ENCODE measurements around the gene UBE4B.

DNA sequence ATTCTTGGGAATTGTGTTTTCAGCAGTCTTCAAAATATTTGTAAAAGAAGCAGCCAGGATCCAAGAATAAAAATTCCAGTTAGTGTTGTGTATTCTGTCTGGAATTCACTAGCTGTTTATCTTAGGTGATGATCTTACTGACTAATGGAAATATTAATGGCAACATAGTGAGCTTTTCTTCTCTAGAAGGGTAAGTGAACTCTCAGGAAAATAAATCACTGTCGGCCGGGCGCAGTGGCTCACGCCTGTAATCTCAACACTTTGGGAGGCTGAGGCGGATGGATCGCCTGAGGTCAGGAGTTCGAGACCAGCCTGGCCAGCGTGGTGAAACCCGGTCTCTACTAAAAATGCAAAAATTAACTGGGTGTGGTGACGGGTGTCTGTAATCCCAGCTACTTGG, 90.2 kb downstream of the UBE4B start:
- TF ChIP-seq FOXA1 (IDR thresholded peaks at IDR 0.05) = no peak
- no peak for TF ChIP-seq CTCF (IDR thresholded peaks at IDR 0.05; ENCODE audit: low read depth, low read length, missing input control)
